Loucy (cell line): ENCODE results near the gene COL8A1.

Source experiments
- H2AFZ ChIP-seq: fragments of 200-600 bp; sonication (generic); 2 replicates; pipeline ENCODE4 v1.6.0; 2016; ENCODE audit warnings: antibody characterized with exemption, mild to moderate bottlenecking, low read length, moderate library complexity
- H3F3A ChIP-seq: fragments of 200-600 bp; 2 replicates; pipeline ENCODE4 v1.6.0; 2016; ENCODE audit warnings: antibody characterized with exemption, low read depth, mild to moderate bottlenecking
- H3K27me3 ChIP-seq: fragments of 200-600 bp; sonication (generic); 2 replicates; pipeline ENCODE4 v1.6.1; 2014; ENCODE audit warnings: low read length, mild to moderate bottlenecking; ENCODE audit not compliant: insufficient read depth, poor library complexity, severe bottlenecking
- H3K36me3 ChIP-seq: fragments of 200-600 bp; sonication (generic); 2 replicates; pipeline ENCODE4 v1.6.1; 2016; ENCODE audit warnings: low read length; ENCODE audit not compliant: insufficient read depth
- H3K4me1 ChIP-seq: fragments of 200-600 bp; sonication (generic); 2 replicates; pipeline ENCODE4 v1.5.1; 2014; ENCODE audit warnings: low read length, mild to moderate bottlenecking; ENCODE audit not compliant: insufficient read depth, poor library complexity, severe bottlenecking
- H3K4me2 ChIP-seq: fragments of 200-600 bp; sonication (generic); 2 replicates; pipeline ENCODE4 v1.6.0; 2014; ENCODE audit warnings: antibody characterized with exemption, low read length, low read depth, mild to moderate bottlenecking; ENCODE audit not compliant: poor library complexity, severe bottlenecking
- H3K4me3 ChIP-seq: fragments of 200-600 bp; sonication (generic); 2 replicates; pipeline ENCODE4 v1.5.1; 2014; ENCODE audit warnings: low read length, mild to moderate bottlenecking, mixed read lengths; ENCODE audit not compliant: poor library complexity, severe bottlenecking
- H3K79me2 ChIP-seq: fragments of 200-600 bp; sonication (generic); 2 replicates; pipeline ENCODE4 v1.6.1; 2014; ENCODE audit warnings: low read length; ENCODE audit not compliant: insufficient read depth
- H3K9ac ChIP-seq: fragments of 200-600 bp; sonication (generic); 2 replicates; pipeline ENCODE4 v1.6.0; 2014; ENCODE audit warnings: mild to moderate bottlenecking, low read depth, low read length, moderate library complexity; ENCODE audit not compliant: poor library complexity, severe bottlenecking
- H3K9me2 ChIP-seq: fragments of 200-600 bp; sonication (generic); replicated peaks from 2 replicates; pipeline ENCODE4 v1.6.1; 2016; ENCODE audit warnings: low read depth, low read length, mixed read lengths
- H3K9me3 ChIP-seq: fragments of 200-600 bp; sonication (generic); 2 replicates; pipeline ENCODE4 v1.6.1; 2014; ENCODE audit warnings: mild to moderate bottlenecking, antibody characterized with exemption, low read length, low read depth; ENCODE audit not compliant: insufficient read depth
- H4K20me1 ChIP-seq: fragments of 200-600 bp; sonication (generic); 2 replicates; pipeline ENCODE4 v1.6.0; 2014; ENCODE audit warnings: antibody characterized with exemption, low read length, mild to moderate bottlenecking; ENCODE audit not compliant: insufficient read depth, poor library complexity, severe bottlenecking
- EZH2phosphoT487 ChIP-seq: fragments of 200-600 bp; IDR thresholded peaks from 2 replicates; pipeline ENCODE4 v1.6.1; 2018; ENCODE audit warnings: antibody characterized with exemption, mild to moderate bottlenecking, moderate library complexity, borderline replicate concordance
- TF ChIP-seq, protein P1 (sequence below): fragments of 200-600 bp; sonication (generic); conservative IDR thresholded peaks from 2 replicates; pipeline ENCODE4 v1.5.1; 2014; ENCODE audit warnings: mild to moderate bottlenecking, antibody characterized with exemption, low read length

COL8A1 gene

DNA sequence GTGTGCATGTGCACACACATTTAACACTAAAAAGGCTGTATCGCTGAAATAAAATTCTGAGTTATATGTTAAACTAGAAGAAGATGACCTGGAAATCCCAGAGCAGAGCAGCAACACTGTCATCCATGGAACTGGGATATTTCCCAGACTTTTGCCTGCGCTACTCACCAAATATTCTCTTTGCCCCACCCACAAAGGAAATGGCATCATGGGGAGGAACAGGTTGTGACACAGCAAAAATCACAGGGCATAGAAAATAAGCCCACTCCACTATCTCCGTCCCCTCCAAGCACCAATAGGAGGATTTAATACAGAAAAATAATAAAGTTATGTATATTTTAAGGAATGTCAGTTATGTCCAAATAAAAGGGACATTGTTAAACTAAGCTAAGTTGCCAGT, 71.7 kb downstream of the COL8A1 start:
- Histone ChIP-seq H3K9me2 (no peaks in the 10 kb centered on the region), H3K4me1 (no peaks in the 10 kb centered on the region), H3F3A (no peaks in the 10 kb centered on the region), H3K36me3 (no peaks in the 10 kb centered on the region), H3K4me2 (no peak overlapping the region), H3K27me3 (no peaks in the 10 kb centered on the region), H3K79me2 (no peaks in the 10 kb centered on the region), H3K9ac (no peak overlapping the region), H2AFZ (no peak overlapping the region), H4K20me1 (no peaks in the 10 kb centered on the region), H3K9me3 (no peaks in the 10 kb centered on the region), H3K4me3 (no peak overlapping the region)
- TF ChIP-seq, protein P1, sequence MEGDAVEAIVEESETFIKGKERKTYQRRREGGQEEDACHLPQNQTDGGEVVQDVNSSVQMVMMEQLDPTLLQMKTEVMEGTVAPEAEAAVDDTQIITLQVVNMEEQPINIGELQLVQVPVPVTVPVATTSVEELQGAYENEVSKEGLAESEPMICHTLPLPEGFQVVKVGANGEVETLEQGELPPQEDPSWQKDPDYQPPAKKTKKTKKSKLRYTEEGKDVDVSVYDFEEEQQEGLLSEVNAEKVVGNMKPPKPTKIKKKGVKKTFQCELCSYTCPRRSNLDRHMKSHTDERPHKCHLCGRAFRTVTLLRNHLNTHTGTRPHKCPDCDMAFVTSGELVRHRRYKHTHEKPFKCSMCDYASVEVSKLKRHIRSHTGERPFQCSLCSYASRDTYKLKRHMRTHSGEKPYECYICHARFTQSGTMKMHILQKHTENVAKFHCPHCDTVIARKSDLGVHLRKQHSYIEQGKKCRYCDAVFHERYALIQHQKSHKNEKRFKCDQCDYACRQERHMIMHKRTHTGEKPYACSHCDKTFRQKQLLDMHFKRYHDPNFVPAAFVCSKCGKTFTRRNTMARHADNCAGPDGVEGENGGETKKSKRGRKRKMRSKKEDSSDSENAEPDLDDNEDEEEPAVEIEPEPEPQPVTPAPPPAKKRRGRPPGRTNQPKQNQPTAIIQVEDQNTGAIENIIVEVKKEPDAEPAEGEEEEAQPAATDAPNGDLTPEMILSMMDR, result no peak
- TF ChIP-seq EZH2phosphoT487, result no peak

DNA sequence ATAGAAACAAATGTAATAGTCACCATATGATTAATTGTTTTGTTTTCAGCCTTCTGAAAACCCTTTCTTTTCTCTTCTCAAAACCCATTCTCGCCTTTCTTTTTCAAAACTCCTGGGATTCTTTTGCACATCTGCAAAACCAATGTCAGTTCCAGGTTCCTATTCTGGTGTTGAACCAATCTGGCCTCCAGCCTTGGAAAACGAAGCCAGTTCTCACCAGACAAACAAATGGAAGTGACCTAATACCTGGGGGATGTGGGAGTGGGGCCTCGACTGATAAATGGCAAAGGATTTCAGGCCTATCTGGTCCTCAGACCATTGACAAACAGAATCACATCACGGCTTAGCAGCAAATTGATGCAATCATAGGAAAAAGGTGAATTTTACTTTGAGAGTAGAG, 73.0 kb downstream of the COL8A1 start:
- no peaks in the 10 kb centered on the region for H3K9me3 ChIP-seq
- H4K20me1 ChIP-seq, result no peaks in the 10 kb centered on the region
- H3K36me3 ChIP-seq, result no peaks in the 10 kb centered on the region
- H3K9me2 ChIP-seq, result no peaks in the 10 kb centered on the region
- H3K4me3 ChIP-seq, result no peak overlapping the region
- H3K4me1 ChIP-seq, result no peaks in the 10 kb centered on the region
- no peak overlapping the region for H3K4me2 ChIP-seq
- H2AFZ ChIP-seq, result no peak overlapping the region
- no peak overlapping the region for H3K9ac ChIP-seq
- no peaks in the 10 kb centered on the region for H3K79me2 ChIP-seq
- no peaks in the 10 kb centered on the region for H3K27me3 ChIP-seq
- H3F3A ChIP-seq, result no peaks in the 10 kb centered on the region
- TF ChIP-seq, protein P1, result no peak
- TF ChIP-seq EZH2phosphoT487, result no peak

- no peaks in the 10 kb centered on the region for H3K36me3 ChIP-seq
- H4K20me1 ChIP-seq, result no peaks in the 10 kb centered on the region
- H3K9me2 ChIP-seq, result no peaks in the 10 kb centered on the region
- no peaks in the 10 kb centered on the region for H3K9me3 ChIP-seq
- no peaks in the 10 kb centered on the region for H3K79me2 ChIP-seq
- TF ChIP-seq, protein P1, result no peak
- TF ChIP-seq EZH2phosphoT487, result no peak
- H2AFZ ChIP-seq, result no peak overlapping the region
- H3K9ac ChIP-seq, result no peak overlapping the region
- no peak overlapping the region for H3K4me2 ChIP-seq
- H3K4me1 ChIP-seq, result no peaks in the 10 kb centered on the region
- H3K4me3 ChIP-seq, result no peak overlapping the region
- H3F3A ChIP-seq, result no peaks in the 10 kb centered on the region
- H3K27me3 ChIP-seq, result no peaks in the 10 kb centered on the region
These were observed 74.0 kb downstream of the COL8A1 start for GRCh38 chr3:99712291-99712954.
